HCT116 (cell line): ENCODE data around the gene ATP5F1D. TPM values are rescaled to one million over a fixed set of nuclear protein-coding genes. Genes with fewer than 3 reads are reported as not detected.

Source experiments
- ATAC-seq: fragments of 200-7000 bp; cut with Tn5 transposase; 2 replicates; pipeline ENCODE4 v1.9.1; 2020; ENCODE audit warnings: mild to moderate bottlenecking, moderate library complexity
- BruUV-seq: library from RNA; stranded (reverse); fragments of 400-500 nt; replicated peaks from 2 replicates; lab custom pipeline; 2021; lab: Mats Ljungman, UMichigan
- CTCF ChIA-PET: fragments of 300-600 bp; sonication (Branson Sonifier 250); formaldehyde crosslinking; loops from one replicate; lab custom pipeline; 2021; ENCODE audit warnings: antibody characterized with exemption; lab: Charles Lee
- POLR2A ChIA-PET: fragments of 300-600, 350-600 bp; sonication (Branson Sonifier 250); formaldehyde crosslinking; loops from one replicate; lab custom pipeline; 2021; ENCODE audit warnings: antibody characterized with exemption; lab: Charles Lee
- RAD21 ChIA-PET, 2 experiments: fragments of 300-600 bp; sonication (Branson Sonifier 250); formaldehyde crosslinking; loops; one replicate each; lab custom pipeline; 2023; ENCODE audit warnings: low total read pairs in 2 of 2; ENCODE audit not compliant: uncharacterized antibody in 2 of 2, unreplicated experiment in 2 of 2, low non-redundant PET in 1 of 2; lab: Charles Lee
- DNase-seq: peaks from one replicate; pipeline ENCODE4 v3.0.0-alpha.2; 2010; ENCODE audit warnings: low read depth, low spot score
- H2AFZ ChIP-seq: fragments of 200-600 bp; shearing (Covaris generic), sonication (generic); 2 replicates; pipeline ENCODE4 v1.6.1; 2017; ENCODE audit warnings: low read depth, mixed run types, mixed read lengths, antibody characterized with exemption, low read length; ENCODE audit not compliant: poor library complexity, severe bottlenecking
- H3K27ac ChIP-seq: 2 replicates; pipeline ENCODE4 v1.5.1; 2012; ENCODE audit warnings: low read depth, low read length
- H3K27me3 ChIP-seq: fragments of 200-600 bp; sonication (generic); 2 replicates; pipeline ENCODE4 v1.6.1; 2016; ENCODE audit warnings: mixed run types, low read length, mixed read lengths; ENCODE audit not compliant: insufficient read depth
- H3K36me3 ChIP-seq, 2 experiments: fragments of 200-500 bp in 1 of 2; fragments of 200-600 bp in 1 of 2; sonication (Bioruptor generic) in 1 of 2; sonication (generic) in 1 of 2; 2 replicates each; pipeline versions ENCODE4 v1.5.1 to v1.6.1; 2014 to 2016; ENCODE audit warnings: low read length in 2 of 2, inconsistent platforms in 1 of 2, mixed read lengths in 1 of 2, mixed run types in 1 of 2; ENCODE audit not compliant: insufficient read depth in 2 of 2, control insufficient read depth in 1 of 2
- H3K4me1 ChIP-seq, 2 experiments: fragments of 200-600 bp in 1 of 2; sonication (generic) in 1 of 2; 2 replicates each; pipeline versions ENCODE4 v1.5.1 to v1.6.1; 2012 to 2017; ENCODE audit warnings: low read length in 2 of 2, inconsistent platforms in 1 of 2, mild to moderate bottlenecking in 1 of 2, mixed read lengths in 1 of 2, mixed run types in 1 of 2, moderate library complexity in 1 of 2; ENCODE audit not compliant: insufficient read depth in 2 of 2, control insufficient read depth in 1 of 2
- H3K4me2 ChIP-seq: fragments of 200-600 bp; sonication (generic); 2 replicates; pipeline ENCODE4 v1.6.1; 2017; ENCODE audit warnings: mixed run types, low read length, mixed read lengths
- H3K4me3 ChIP-seq, 2 experiments: fragments of 200-600 bp in 1 of 2; sonication (generic) in 1 of 2; replicated peaks in 1 of 2; 2 replicates each; pipeline ENCODE4 v1.5.1; 2011 to 2016; ENCODE audit warnings: low read length in 2 of 2, control low read depth in 1 of 2, low read depth in 1 of 2, mild to moderate bottlenecking in 1 of 2, mixed read lengths in 1 of 2, mixed run types in 1 of 2
- H3K79me2 ChIP-seq: fragments of 200-600 bp; sonication (generic); 2 replicates; pipeline ENCODE4 v1.6.1; 2017; ENCODE audit warnings: mild to moderate bottlenecking, mixed run types, low read length, moderate library complexity, mixed read lengths; ENCODE audit not compliant: insufficient read depth
- H3K9ac ChIP-seq: fragments of 200-600 bp; sonication (generic); 2 replicates; pipeline ENCODE4 v1.6.1; 2016; ENCODE audit warnings: low read length, mixed read lengths
- H3K9me2 ChIP-seq: fragments of 200-600 bp; sonication (generic), shearing (Covaris generic); 2 replicates; pipeline ENCODE4 v1.6.1; 2017; ENCODE audit warnings: mixed run types, mild to moderate bottlenecking, moderate library complexity; ENCODE audit not compliant: insufficient read depth
- H3K9me3 ChIP-seq, 2 experiments: fragments of 200-500 bp in 1 of 2; fragments of 200-600 bp in 1 of 2; sonication (Bioruptor generic) in 1 of 2; sonication (generic) in 1 of 2; 2 replicates each; pipeline ENCODE4 v1.6.1; 2014 to 2017; ENCODE audit warnings: low read length in 2 of 2, mixed read lengths in 2 of 2, inconsistent platforms in 1 of 2, low read depth in 1 of 2, mild to moderate bottlenecking in 1 of 2, mixed run types in 1 of 2, moderate library complexity in 1 of 2; ENCODE audit not compliant: control insufficient read depth in 1 of 2, insufficient read depth in 1 of 2
- H4K20me1 ChIP-seq: fragments of 200-600 bp; sonication (generic), shearing (Covaris generic); 2 replicates; pipeline ENCODE4 v1.6.1; 2017; ENCODE audit warnings: mixed run types, mild to moderate bottlenecking, moderate library complexity; ENCODE audit not compliant: insufficient read depth
- CTCF ChIP-seq, 3 experiments: fragments of 200-600 bp in 1 of 3; sonication (generic) in 1 of 3; IDR thresholded peaks in 2 of 3; conservative IDR thresholded peaks in 1 of 3; 2 replicates each; pipeline ENCODE4 v1.5.1; 2012 to 2017; ENCODE audit warnings: low read depth in 2 of 3, low read length in 2 of 3, antibody characterized with exemption in 1 of 3, borderline replicate concordance in 1 of 3, control low read depth in 1 of 3, mild to moderate bottlenecking in 1 of 3, mixed read lengths in 1 of 3, mixed run types in 1 of 3, moderate library complexity in 1 of 3; ENCODE audit not compliant: insufficient read depth in 1 of 3
- EZH2 ChIP-seq: fragments of 200-600 bp; sonication (generic); IDR thresholded peaks from 2 replicates; pipeline ENCODE4 v1.6.1; 2017; ENCODE audit warnings: antibody characterized with exemption, mixed run types
- FOSL1 ChIP-seq: IDR thresholded peaks from 2 replicates; pipeline ENCODE4 v1.6.1; 2012; ENCODE audit warnings: low read depth
- SIN3A ChIP-seq: IDR thresholded peaks from 2 replicates; pipeline ENCODE4 v1.6.1; 2012; ENCODE audit warnings: low read depth
- TCF7L2 ChIP-seq: IDR thresholded peaks from 2 replicates; pipeline ENCODE4 v1.7.0; 2011; ENCODE audit warnings: borderline replicate concordance, inconsistent platforms; ENCODE audit not compliant: insufficient read depth, insufficient read length; ENCODE audit errors: extremely low read depth
- intact Hi-C: fragments of 100-400 bp; cut with micrococcal nuclease; formaldehyde crosslinking; loops from 2 replicates; pipeline ENCODE4 v1.10.0; 2022
- total RNA-seq: library from RNA; stranded (reverse); gene quantifications from one replicate; pipeline ENCODE4 v1.2.1, GENCODE V29; 2021; ENCODE audit not compliant: unreplicated experiment

The ATP5F1D gene
- total RNA-seq, 1 experiment from 2014 or later = 428 TPM

- H3K9ac ChIP-seq = no peak overlapping the region
Measured at GRCh38 chr19:1217366-1217765, 24.2 kb upstream of the ATP5F1D start.

More at GRCh38 chr19:1217366-1217765, 24.2 kb upstream of the ATP5F1D start:
- Histone ChIP-seq H3K4me2 (no peak overlapping the region), H3K9me2 (no peaks in the 10 kb centered on the region), H3K27me3 (no peaks in the 10 kb centered on the region), H3K36me3 (peaks cover 4 to 13% of the 10 kb centered on the region in 2 experiments; a peak in 2 of 4 replicates), H4K20me1 (no peaks in the 10 kb centered on the region), H3K27ac (no peak overlapping the region; the same call in 1 of the 2 replicates), H2AFZ (no peak overlapping the region), H3K9me3 (no peaks in the 10 kb centered on the region), H3K4me3 (no peak overlapping the region), H3K4me1 (peaks cover 13 to 49% of the 10 kb centered on the region in 2 experiments), H3K79me2 (peaks cover 78% of the 10 kb centered on the region)
- POLR2A ChIA-PET = interaction anchor here (1.4 kb wide), 1 partner anchor 52 kb away, joined by 5 read pairs; the partner anchor contains the start of gene CIRBP
- BruUV-seq = no TSS peak
- intact Hi-C loops = no loop called here
- CTCF ChIA-PET = interaction anchor here (1.2 to 1.7 kb wide), 2 partner anchors 11 to 104 kb away, joined by 3 to 4 read pairs; no protein-coding TSS in a partner anchor
- no peak for DNase-seq
- no peak for TF ChIP-seq EZH2
- TF ChIP-seq TCF7L2 = no peak
- no peak for TF ChIP-seq CTCF (IDR thresholded peaks at IDR 0.05 in 2 of 3, conservative IDR thresholded peaks at IDR 0.05 in 1 of 3; ENCODE audit: borderline replicate concordance in 1 of 3, insufficient read depth in 1 of 3, low read depth in 2 of 3, low read length in 2 of 3)
- TF ChIP-seq SIN3A = no peak
- no peak for TF ChIP-seq FOSL1
- no peak for ATAC-seq
- RAD21 ChIA-PET = interaction anchor here in 1 of 2 experiments (0.6 kb wide), 1 partner anchor 8 kb away, joined by 3 read pairs; no protein-coding TSS in a partner anchor
